Measurements from ENCODE around the gene PPIL1. TPM values are rescaled to one million over a fixed set of nuclear protein-coding genes. Genes with fewer than 3 reads are reported as not detected.

The PPIL1 gene
- total and polyA plus RNA-seq, 2 of the 8 experiments (the other 6 are each of a cell fraction or from before 2014, with no cell fraction given) = 83.7 to 86.5 TPM

- Histone ChIP-seq H4K91ac (replicated peaks; ENCODE audit: insufficient read length, low read length) (no peak overlapping the region), H2BK5ac (ENCODE audit: low read depth, low read length) (no peak overlapping the region), H3K79me1 (ENCODE audit: low read depth, low read length) (no peaks in the 10 kb centered on the region), H2BK120ac (replicated peaks; ENCODE audit: low read depth, low read length) (no peak overlapping the region), H3K27ac (ENCODE audit: low read depth, low read length) (no peak overlapping the region), H3K4me1 (replicated peaks in 1 of 4; ENCODE audit: control insufficient read depth in 3 of 4, insufficient read depth in 4 of 4, low read length in 3 of 4) (peaks cover 3 to 21% (median 14%) of the 10 kb centered on the region in 4 experiments), H2AK5ac (ENCODE audit: low read depth, low read length) (0 out of 2 replicates have a peak overlapping the region, but pooled peaks have one; percentile 24), H2BK12ac (ENCODE audit: low read depth, low read length) (no peak overlapping the region), H3K4me3 (ENCODE audit: extremely low read depth in 1 of 4, insufficient read depth in 2 of 4, low read depth in 3 of 4, low read length in 4 of 4) (no peak overlapping the region), H4K5ac (ENCODE audit: insufficient read length, low read depth, low read length) (no peak overlapping the region), H3K23me2 (ENCODE audit: low read depth, low read length) (peaks cover 14% of the 10 kb centered on the region), H3K36me3 (ENCODE audit: control insufficient read depth in 2 of 4, insufficient read depth in 4 of 4, low read length in 3 of 4) (no peaks in the 10 kb centered on the region), H2AFZ (ENCODE audit: low read length) (no peak overlapping the region), H3K79me2 (ENCODE audit: control insufficient read depth in 1 of 2, insufficient read depth in 2 of 2, low read length in 2 of 2) (no peaks in the 10 kb centered on the region), H3K18ac (ENCODE audit: extremely low read depth, low read length) (no peak overlapping the region), H3K4me2 (ENCODE audit: insufficient read depth in 1 of 2, low read depth in 2 of 2, low read length in 2 of 2) (no peak overlapping the region), H4K8ac (ENCODE audit: extremely low read depth, insufficient read depth, low read length) (no peak overlapping the region), H3K9ac (replicated peaks in 1 of 4; ENCODE audit: extremely low read depth in 1 of 4, low read depth in 3 of 4, low read length in 3 of 4) (no peak overlapping the region; a peak in 1 of 7 replicates), H3K14ac (ENCODE audit: insufficient read length) (no peak overlapping the region), H3K9me3 (ENCODE audit: insufficient read depth in 2 of 2, low read depth in 1 of 2, low read length in 1 of 2) (no peaks in the 10 kb centered on the region), H4K20me1 (replicated peaks in 1 of 2; ENCODE audit: control insufficient read depth in 1 of 2, insufficient read depth in 2 of 2, low read length in 2 of 2) (peaks cover 0 to 2% of the 10 kb centered on the region in 2 experiments), H2BK15ac (ENCODE audit: low read length) (no peak overlapping the region), H3K27me3 (replicated peaks in 1 of 4; ENCODE audit: control insufficient read depth in 3 of 4, extremely low read depth in 1 of 4, insufficient read depth in 3 of 4, low read length in 3 of 4) (peaks cover 6 to 30% (median 20%) of the 10 kb centered on the region in 4 experiments), H2BK20ac (ENCODE audit: low read length) (no peak overlapping the region), H3K56ac (replicated peaks; ENCODE audit: insufficient read length, low read depth, low read length) (no peak overlapping the region), H3K23ac (ENCODE audit: insufficient read length) (no peak overlapping the region), H3K4ac (replicated peaks; ENCODE audit: insufficient read length, low read depth, low read length) (no peak overlapping the region)
- CTCF ChIA-PET (ENCODE audit: partially characterized antibody) = interaction anchor here (0.7 to 13.7 kb wide), 13 partner anchors 8 to 133 kb away, joined by 3 to 293 read pairs (median 5); partner anchors contain the start of gene C6orf89
- TF ChIP-seq HDAC2 (IDR thresholded peaks at IDR 0.05; ENCODE audit: borderline replicate concordance in 1 of 2, low read depth in 2 of 2, low read length in 2 of 2) = no peak
- TF ChIP-seq EZH2 (IDR thresholded peaks at IDR 0.05; ENCODE audit: low read depth, low read length, severe bottlenecking) = no peak
- no peak for TF ChIP-seq CBX8 (IDR thresholded peaks at IDR 0.05; ENCODE audit: borderline replicate concordance, low read depth, low read length)
- TF ChIP-seq RXRA (IDR thresholded peaks at IDR 0.05; ENCODE audit: insufficient read depth, low read depth, low read length) = no peak
- 78% methylated on average over 19 of the region's 19 CpGs; no CpG with 5 or more reads in 1 of the 2 experiments for WGBS, 2 experiments (ENCODE audit: extremely low coverage in 1 of 2, insufficient coverage in 1 of 2, insufficient read length in 1 of 2, insufficient replicate concordance in 2 of 2, low coverage in 1 of 2, low lambda C conversion rate in 2 of 2, missing lambda C conversion rate in 1 of 2)
- FAIRE-seq = no peak
- no peak for DNase-seq (ENCODE audit: low read depth in 1 of 2, low spot score in 2 of 2)
- POLR2A ChIA-PET (ENCODE audit: partially characterized antibody) = interaction anchor here (1.1 to 1.9 kb wide), 4 partner anchors 29 to 68 kb away, joined by 3 to 5 read pairs (median 4); partner anchors contain the start of gene PPIL1
Observed at GRCh38 chr6:36844232-36845170, 30.1 kb downstream of the PPIL1 start.
